T-helper 1 cell (primary cell): Measurements from ENCODE around the gene CBX6.

ENCODE experiments used
- DNase-seq, 5 donors: peaks; one replicate each; pipeline ENCODE4 v3.0.0-alpha.2; 2012 to 2020

Gene CBX6

GRCh38 chr22:38819387-38819940, 52.6 kb downstream of the CBX6 start:
- no peak for DNase-seq

GRCh38 chr22:38817196-38817595, 54.8 kb downstream of the CBX6 start:
- DNase-seq, result no peak

DNA sequence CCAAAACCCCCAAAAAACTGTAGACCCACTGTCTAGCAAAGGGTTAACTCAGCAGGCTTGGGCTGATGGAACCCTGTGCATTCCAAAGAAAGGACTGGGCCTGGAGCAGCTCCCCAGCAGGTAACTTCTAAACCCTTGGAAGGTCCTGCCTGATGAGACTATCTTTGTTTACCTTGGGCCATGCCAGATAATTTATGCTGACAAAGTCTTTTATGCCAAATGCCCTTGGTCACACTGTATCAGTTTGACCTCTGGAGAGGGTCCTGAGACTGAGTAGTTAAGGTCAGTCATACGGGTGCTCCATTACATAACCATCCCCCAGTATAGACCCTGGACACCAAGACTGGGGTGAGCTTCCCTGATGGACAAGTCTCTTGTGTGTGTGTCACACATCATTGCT, 56.2 kb downstream of the CBX6 start:
- DNase-seq, result no peak
